ENCODE results near the gene SMOC2.

DNA sequence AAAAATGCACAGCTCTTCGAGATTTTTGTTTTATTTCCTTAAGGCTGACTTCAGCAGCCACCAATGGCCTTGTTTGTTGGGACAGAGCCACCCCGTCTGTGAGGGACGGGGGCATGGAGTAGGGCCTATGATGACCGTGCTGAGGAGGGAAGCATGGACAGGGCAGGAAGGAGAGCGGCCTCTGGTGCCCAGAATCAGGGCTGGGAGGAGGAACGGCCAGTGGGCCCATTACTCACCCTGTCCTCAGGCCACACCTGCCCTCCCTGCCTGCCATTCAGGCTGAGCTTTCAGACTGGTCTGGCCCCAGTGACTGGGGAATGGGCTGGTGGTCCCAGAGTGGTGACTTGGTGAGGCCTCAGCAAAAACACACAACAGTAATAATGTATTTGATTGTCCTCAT, 104.4 kb downstream of the SMOC2 start:
- TF ChIP-seq GATA2 (IDR thresholded peaks at IDR 0.05; ENCODE audit: low read depth, low read length) = no peak
- TF ChIP-seq GATA3 (IDR thresholded peaks at IDR 0.05; ENCODE audit: low read depth, low read length) = no peak

All from SH-SY5Y (cell line).